ENCODE results near the gene SRPRB. TPM values are rescaled to one million over a fixed set of nuclear protein-coding genes. Genes with fewer than 3 reads are reported as not detected.

Gene SRPRB
- total RNA-seq, 1 experiment from 2014 or later = 73.5 TPM

DNA sequence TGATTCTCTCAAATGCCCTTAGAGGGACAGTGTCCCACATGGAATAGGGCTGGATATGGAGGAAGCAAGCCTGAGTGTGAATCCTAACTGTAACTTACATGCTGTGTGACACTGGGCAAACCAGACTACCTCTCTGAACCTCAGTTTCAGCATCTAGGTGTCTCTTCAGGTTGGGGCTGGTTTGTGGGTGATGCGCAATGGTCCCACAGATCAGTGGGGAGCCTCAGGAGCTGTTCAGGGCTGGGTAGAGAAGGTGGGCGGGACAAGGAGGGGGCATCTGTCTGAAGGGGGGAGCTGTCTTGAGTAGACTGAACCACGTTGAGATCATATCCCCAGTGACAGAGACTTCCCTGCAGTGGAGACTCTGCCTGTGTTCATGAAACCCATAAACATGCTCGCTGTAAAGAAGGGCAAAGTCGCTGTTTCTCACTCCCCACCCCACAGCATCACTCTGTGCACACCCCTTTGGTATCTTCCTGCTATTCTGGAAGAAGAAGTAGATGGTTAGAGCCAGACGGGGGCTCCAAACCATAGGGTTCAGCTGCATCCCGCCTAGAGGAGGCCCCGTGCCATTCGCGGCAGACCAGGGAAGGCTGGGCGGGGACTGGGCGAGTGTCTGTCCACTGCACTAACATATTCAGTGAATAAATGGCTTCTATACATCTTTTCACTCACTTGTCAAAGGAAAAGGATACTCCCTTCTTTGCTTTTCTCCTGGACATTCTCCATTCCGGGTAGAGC, 28.4 kb downstream of the SRPRB start:
- TF ChIP-seq, protein P1, sequence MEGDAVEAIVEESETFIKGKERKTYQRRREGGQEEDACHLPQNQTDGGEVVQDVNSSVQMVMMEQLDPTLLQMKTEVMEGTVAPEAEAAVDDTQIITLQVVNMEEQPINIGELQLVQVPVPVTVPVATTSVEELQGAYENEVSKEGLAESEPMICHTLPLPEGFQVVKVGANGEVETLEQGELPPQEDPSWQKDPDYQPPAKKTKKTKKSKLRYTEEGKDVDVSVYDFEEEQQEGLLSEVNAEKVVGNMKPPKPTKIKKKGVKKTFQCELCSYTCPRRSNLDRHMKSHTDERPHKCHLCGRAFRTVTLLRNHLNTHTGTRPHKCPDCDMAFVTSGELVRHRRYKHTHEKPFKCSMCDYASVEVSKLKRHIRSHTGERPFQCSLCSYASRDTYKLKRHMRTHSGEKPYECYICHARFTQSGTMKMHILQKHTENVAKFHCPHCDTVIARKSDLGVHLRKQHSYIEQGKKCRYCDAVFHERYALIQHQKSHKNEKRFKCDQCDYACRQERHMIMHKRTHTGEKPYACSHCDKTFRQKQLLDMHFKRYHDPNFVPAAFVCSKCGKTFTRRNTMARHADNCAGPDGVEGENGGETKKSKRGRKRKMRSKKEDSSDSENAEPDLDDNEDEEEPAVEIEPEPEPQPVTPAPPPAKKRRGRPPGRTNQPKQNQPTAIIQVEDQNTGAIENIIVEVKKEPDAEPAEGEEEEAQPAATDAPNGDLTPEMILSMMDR (IDR thresholded peaks at IDR 0.05) = no peak
- TF ChIP-seq SIN3A (IDR thresholded peaks at IDR 0.05; ENCODE audit: borderline replicate concordance, insufficient read depth, low read depth, low read length) (no peak), TCF7L2 (IDR thresholded peaks at IDR 0.05; ENCODE audit: low read depth, low read length) (no peak)
- ChIA-PET CTCF (no interaction called here), POLR2A (no interaction called here)
- Histone ChIP-seq H3K36me3 (ENCODE audit: control insufficient read depth, insufficient read depth, low read length) (no peaks in the 10 kb centered on the region), H3K4me1 (ENCODE audit: control insufficient read depth, insufficient read depth, low read length) (no peaks in the 10 kb centered on the region), H3K27ac (ENCODE audit: low read length) (no peak overlapping the region), H3K27me3 (ENCODE audit: control insufficient read depth, insufficient read depth, low read length) (no peaks in the 10 kb centered on the region), H3K4me3 (ENCODE audit: low read depth in 2 of 2, low read length in 2 of 2) (no peak overlapping the region), H3K9me3 (ENCODE audit: control insufficient read depth, insufficient read depth, low read depth, low read length) (no peaks in the 10 kb centered on the region)
- ATAC-seq (no peak), DNase-seq (ENCODE audit: low read depth, low spot score) (no peak)
- intact Hi-C loops (cut with micrococcal nuclease; ENCODE audit: unreplicated experiment) = no loop called here
- in situ Hi-C loops (cut with HindIII; ENCODE audit: low pct_unique_long_range_greater_than_20kb, low sequenced_read_pairs) = no loop called here
- BruUV-seq (replicated peaks) = no TSS peak

DNA sequence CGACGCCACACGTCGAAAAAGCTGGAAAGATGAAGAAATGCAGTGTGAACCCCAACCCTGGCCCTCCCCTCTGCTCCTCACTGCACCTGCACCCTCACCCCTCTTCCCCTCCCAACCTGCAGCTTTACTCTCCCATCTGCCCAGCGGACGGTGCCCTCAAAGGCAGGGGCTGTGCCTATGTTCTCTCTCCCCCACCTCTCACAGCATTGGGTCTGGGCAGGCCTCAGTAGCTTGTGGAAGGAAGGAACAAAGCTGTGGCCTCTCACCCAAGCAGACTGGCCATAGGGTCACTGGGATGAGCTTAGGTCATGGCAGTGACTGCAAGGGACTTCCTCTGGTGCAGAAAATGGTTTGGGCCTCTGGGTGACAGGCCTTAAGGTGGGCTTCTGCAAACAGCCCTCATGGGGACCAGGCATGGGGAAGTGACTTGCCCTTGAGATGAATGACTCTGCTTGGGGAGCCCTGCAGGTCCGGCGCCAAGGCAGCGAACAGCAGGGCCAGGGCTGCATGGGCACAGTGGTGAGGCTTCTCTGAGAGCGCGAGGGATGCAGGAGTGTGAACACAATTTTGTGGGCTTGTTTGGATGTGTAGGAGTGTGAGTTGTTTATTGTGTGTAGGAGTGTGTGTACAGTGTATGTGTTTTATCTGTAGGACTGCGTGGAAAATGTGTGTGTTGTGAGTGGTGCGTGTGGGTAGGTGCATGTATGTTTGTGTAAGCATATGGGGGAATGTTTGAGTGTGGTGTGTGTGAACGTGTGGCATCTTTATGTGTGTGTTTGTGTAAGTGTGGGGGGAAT, 29.2 kb downstream of the SRPRB start:
- POLR2A ChIA-PET = no interaction called here
- intact Hi-C loops (cut with micrococcal nuclease; ENCODE audit: unreplicated experiment) = no loop called here
- H3K4me3 ChIP-seq (ENCODE audit: low read depth in 2 of 2, low read length in 2 of 2) = no peak overlapping the region
- TF ChIP-seq, protein P2, sequence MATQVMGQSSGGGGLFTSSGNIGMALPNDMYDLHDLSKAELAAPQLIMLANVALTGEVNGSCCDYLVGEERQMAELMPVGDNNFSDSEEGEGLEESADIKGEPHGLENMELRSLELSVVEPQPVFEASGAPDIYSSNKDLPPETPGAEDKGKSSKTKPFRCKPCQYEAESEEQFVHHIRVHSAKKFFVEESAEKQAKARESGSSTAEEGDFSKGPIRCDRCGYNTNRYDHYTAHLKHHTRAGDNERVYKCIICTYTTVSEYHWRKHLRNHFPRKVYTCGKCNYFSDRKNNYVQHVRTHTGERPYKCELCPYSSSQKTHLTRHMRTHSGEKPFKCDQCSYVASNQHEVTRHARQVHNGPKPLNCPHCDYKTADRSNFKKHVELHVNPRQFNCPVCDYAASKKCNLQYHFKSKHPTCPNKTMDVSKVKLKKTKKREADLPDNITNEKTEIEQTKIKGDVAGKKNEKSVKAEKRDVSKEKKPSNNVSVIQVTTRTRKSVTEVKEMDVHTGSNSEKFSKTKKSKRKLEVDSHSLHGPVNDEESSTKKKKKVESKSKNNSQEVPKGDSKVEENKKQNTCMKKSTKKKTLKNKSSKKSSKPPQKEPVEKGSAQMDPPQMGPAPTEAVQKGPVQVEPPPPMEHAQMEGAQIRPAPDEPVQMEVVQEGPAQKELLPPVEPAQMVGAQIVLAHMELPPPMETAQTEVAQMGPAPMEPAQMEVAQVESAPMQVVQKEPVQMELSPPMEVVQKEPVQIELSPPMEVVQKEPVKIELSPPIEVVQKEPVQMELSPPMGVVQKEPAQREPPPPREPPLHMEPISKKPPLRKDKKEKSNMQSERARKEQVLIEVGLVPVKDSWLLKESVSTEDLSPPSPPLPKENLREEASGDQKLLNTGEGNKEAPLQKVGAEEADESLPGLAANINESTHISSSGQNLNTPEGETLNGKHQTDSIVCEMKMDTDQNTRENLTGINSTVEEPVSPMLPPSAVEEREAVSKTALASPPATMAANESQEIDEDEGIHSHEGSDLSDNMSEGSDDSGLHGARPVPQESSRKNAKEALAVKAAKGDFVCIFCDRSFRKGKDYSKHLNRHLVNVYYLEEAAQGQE (IDR thresholded peaks at IDR 0.05; ENCODE audit: insufficient read depth in 1 of 2, low read depth in 2 of 2, low read length in 1 of 2) = no peak
- TF ChIP-seq, protein P1 (IDR thresholded peaks at IDR 0.05) = no peak
- TF ChIP-seq POLR2AphosphoS5 (IDR thresholded peaks at IDR 0.05; ENCODE audit: low read depth, low read length) (no peak), SIN3A (IDR thresholded peaks at IDR 0.05; ENCODE audit: borderline replicate concordance, insufficient read depth, low read depth, low read length) (no peak), TCF7L2 (IDR thresholded peaks at IDR 0.05; ENCODE audit: low read depth, low read length) (no peak)
- no peaks in the 10 kb centered on the region for H3K36me3 ChIP-seq (ENCODE audit: control insufficient read depth, insufficient read depth, low read length)
- DNase-seq (ENCODE audit: low read depth, low spot score) (no peak), ATAC-seq (no peak)
- no peaks in the 10 kb centered on the region for H3K9me3 ChIP-seq (ENCODE audit: control insufficient read depth, insufficient read depth, low read depth, low read length)
- H3K4me1 ChIP-seq (ENCODE audit: control insufficient read depth, insufficient read depth, low read length) = no peaks in the 10 kb centered on the region
- in situ Hi-C loops (cut with HindIII; ENCODE audit: low pct_unique_long_range_greater_than_20kb, low sequenced_read_pairs) = no loop called here
- CTCF ChIA-PET = no interaction called here
- no peaks in the 10 kb centered on the region for H3K27me3 ChIP-seq (ENCODE audit: control insufficient read depth, insufficient read depth, low read length)
- no TSS peak for BruUV-seq (replicated peaks)
- no peak overlapping the region for H3K27ac ChIP-seq (ENCODE audit: low read length)

Measured in Panc1 (cell line).